H1 (cell line): Measurements from ENCODE around the gene C21orf58. TPM values are rescaled to one million over a fixed set of nuclear protein-coding genes. Genes with fewer than 3 reads are reported as not detected.

Experiments
- ASH2L ChIP-seq: fragments of 200-600, 300-600 bp; sonication (generic); IDR thresholded peaks from one replicate; pipeline ENCODE4 v1.7.1; 2017; ENCODE audit warnings: low read length
- CTBP2 ChIP-seq: IDR thresholded peaks from 2 replicates; pipeline ENCODE4 v1.7.0; 2011; ENCODE audit warnings: borderline replicate concordance, mild to moderate bottlenecking, moderate library complexity, mixed read lengths, low read length; ENCODE audit not compliant: insufficient read depth, insufficient read length
- TAF1 ChIP-seq: IDR thresholded peaks from 2 replicates; pipeline ENCODE4 v1.6.1; 2011; ENCODE audit warnings: mild to moderate bottlenecking, low read depth, low read length
- TAF7 ChIP-seq: optimal IDR thresholded peaks from 2 replicates; pipeline ENCODE3; 2011; ENCODE audit warnings: low read depth, mild to moderate bottlenecking, inconsistent platforms, low read length, moderate library complexity, borderline replicate concordance
- polyA plus RNA-seq, 7 experiments: library from polyadenylated mRNA; depleted of rRNA in 3 of 7; stranded (reverse) in 5 of 7; unstranded in 2 of 7; fragments of >200 nt in 5 of 7; fragments of 200-250 nt in 2 of 7; gene quantifications; 1 replicate in 5 of 7; 2 replicates in 1 of 7; 4 replicates in 1 of 7; pipeline versions ENCODE4 v1.2.1 to v1.2.3, GENCODE V29; 2011 to 2013; ENCODE audit warnings: missing spikeins in 2 of 7, mixed read lengths in 2 of 7
- total RNA-seq: library from RNA; stranded (reverse); fragmentation: NEBNext Ultra II Directional; extraction: Animal tissue kit (Norgen Biotek cat#: 25700); gene quantifications from 2 replicates; pipeline ENCODE4 v1.2.1, GENCODE V29; 2021
- TF ChIP-seq, protein P1 (sequence below), 3 experiments: IDR thresholded peaks; 1 replicate in 2 of 3; 2 replicates in 1 of 3; pipeline versions ENCODE4 v1.5.1 to v1.6.1; 2011; ENCODE audit warnings: low read length in 3 of 3, mild to moderate bottlenecking in 3 of 3, inconsistent platforms in 2 of 3, low read depth in 1 of 3, moderate library complexity in 1 of 3; ENCODE audit not compliant: insufficient read depth in 1 of 3; ENCODE audit errors: control extremely low read depth in 1 of 3
- TF ChIP-seq, protein P2 (sequence below): fragments of 300-600 bp; sonication (generic); IDR thresholded peaks from 2 replicates; pipeline ENCODE4 v1.7.1; 2012; ENCODE audit warnings: low read length, moderate library complexity, mild to moderate bottlenecking, inconsistent platforms; ENCODE audit not compliant: insufficient replicate concordance

Gene C21orf58
- total and polyA plus RNA-seq, 2 of the 8 experiments (the other 6 are each of a cell fraction or from before 2014, with no cell fraction given), result 13.8 to 26.1 TPM

DNA sequence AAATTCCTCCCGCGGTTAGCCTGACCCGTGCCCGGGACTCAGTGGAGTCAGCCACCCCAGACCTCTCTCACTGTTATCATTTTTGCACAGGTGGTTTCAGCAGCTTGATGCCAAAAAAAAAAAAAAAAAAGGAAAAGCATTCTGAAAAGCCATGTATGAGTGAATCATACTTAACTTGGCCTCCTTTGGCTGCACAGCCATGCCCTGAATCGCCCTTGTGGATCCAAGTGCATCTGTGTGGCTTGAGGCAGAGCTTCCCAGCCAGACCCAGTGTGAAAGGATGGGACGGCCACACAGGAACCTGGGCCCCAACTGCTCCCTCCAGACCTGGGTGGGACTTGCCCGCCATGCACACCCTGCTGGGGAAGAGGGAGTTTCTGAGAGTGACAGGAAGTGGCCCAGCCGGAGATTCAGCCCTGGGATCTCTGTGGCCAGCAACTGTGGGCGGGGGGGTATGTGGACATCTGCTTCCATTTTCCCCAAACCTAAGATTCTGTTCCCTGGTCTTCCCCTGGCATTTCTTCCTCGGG is 29.0 kb downstream of the C21orf58 start (continued):
- TF ChIP-seq, protein P1, sequence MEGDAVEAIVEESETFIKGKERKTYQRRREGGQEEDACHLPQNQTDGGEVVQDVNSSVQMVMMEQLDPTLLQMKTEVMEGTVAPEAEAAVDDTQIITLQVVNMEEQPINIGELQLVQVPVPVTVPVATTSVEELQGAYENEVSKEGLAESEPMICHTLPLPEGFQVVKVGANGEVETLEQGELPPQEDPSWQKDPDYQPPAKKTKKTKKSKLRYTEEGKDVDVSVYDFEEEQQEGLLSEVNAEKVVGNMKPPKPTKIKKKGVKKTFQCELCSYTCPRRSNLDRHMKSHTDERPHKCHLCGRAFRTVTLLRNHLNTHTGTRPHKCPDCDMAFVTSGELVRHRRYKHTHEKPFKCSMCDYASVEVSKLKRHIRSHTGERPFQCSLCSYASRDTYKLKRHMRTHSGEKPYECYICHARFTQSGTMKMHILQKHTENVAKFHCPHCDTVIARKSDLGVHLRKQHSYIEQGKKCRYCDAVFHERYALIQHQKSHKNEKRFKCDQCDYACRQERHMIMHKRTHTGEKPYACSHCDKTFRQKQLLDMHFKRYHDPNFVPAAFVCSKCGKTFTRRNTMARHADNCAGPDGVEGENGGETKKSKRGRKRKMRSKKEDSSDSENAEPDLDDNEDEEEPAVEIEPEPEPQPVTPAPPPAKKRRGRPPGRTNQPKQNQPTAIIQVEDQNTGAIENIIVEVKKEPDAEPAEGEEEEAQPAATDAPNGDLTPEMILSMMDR (IDR thresholded peaks at IDR 0.05; ENCODE audit: control extremely low read depth in 1 of 3, insufficient read depth in 1 of 3, low read depth in 1 of 3, low read length in 3 of 3), result no peak
- TF ChIP-seq TAF1 (no peak), TAF7 (no peak), CTBP2 (no peak), ASH2L (no peak)
- TF ChIP-seq, protein P2, sequence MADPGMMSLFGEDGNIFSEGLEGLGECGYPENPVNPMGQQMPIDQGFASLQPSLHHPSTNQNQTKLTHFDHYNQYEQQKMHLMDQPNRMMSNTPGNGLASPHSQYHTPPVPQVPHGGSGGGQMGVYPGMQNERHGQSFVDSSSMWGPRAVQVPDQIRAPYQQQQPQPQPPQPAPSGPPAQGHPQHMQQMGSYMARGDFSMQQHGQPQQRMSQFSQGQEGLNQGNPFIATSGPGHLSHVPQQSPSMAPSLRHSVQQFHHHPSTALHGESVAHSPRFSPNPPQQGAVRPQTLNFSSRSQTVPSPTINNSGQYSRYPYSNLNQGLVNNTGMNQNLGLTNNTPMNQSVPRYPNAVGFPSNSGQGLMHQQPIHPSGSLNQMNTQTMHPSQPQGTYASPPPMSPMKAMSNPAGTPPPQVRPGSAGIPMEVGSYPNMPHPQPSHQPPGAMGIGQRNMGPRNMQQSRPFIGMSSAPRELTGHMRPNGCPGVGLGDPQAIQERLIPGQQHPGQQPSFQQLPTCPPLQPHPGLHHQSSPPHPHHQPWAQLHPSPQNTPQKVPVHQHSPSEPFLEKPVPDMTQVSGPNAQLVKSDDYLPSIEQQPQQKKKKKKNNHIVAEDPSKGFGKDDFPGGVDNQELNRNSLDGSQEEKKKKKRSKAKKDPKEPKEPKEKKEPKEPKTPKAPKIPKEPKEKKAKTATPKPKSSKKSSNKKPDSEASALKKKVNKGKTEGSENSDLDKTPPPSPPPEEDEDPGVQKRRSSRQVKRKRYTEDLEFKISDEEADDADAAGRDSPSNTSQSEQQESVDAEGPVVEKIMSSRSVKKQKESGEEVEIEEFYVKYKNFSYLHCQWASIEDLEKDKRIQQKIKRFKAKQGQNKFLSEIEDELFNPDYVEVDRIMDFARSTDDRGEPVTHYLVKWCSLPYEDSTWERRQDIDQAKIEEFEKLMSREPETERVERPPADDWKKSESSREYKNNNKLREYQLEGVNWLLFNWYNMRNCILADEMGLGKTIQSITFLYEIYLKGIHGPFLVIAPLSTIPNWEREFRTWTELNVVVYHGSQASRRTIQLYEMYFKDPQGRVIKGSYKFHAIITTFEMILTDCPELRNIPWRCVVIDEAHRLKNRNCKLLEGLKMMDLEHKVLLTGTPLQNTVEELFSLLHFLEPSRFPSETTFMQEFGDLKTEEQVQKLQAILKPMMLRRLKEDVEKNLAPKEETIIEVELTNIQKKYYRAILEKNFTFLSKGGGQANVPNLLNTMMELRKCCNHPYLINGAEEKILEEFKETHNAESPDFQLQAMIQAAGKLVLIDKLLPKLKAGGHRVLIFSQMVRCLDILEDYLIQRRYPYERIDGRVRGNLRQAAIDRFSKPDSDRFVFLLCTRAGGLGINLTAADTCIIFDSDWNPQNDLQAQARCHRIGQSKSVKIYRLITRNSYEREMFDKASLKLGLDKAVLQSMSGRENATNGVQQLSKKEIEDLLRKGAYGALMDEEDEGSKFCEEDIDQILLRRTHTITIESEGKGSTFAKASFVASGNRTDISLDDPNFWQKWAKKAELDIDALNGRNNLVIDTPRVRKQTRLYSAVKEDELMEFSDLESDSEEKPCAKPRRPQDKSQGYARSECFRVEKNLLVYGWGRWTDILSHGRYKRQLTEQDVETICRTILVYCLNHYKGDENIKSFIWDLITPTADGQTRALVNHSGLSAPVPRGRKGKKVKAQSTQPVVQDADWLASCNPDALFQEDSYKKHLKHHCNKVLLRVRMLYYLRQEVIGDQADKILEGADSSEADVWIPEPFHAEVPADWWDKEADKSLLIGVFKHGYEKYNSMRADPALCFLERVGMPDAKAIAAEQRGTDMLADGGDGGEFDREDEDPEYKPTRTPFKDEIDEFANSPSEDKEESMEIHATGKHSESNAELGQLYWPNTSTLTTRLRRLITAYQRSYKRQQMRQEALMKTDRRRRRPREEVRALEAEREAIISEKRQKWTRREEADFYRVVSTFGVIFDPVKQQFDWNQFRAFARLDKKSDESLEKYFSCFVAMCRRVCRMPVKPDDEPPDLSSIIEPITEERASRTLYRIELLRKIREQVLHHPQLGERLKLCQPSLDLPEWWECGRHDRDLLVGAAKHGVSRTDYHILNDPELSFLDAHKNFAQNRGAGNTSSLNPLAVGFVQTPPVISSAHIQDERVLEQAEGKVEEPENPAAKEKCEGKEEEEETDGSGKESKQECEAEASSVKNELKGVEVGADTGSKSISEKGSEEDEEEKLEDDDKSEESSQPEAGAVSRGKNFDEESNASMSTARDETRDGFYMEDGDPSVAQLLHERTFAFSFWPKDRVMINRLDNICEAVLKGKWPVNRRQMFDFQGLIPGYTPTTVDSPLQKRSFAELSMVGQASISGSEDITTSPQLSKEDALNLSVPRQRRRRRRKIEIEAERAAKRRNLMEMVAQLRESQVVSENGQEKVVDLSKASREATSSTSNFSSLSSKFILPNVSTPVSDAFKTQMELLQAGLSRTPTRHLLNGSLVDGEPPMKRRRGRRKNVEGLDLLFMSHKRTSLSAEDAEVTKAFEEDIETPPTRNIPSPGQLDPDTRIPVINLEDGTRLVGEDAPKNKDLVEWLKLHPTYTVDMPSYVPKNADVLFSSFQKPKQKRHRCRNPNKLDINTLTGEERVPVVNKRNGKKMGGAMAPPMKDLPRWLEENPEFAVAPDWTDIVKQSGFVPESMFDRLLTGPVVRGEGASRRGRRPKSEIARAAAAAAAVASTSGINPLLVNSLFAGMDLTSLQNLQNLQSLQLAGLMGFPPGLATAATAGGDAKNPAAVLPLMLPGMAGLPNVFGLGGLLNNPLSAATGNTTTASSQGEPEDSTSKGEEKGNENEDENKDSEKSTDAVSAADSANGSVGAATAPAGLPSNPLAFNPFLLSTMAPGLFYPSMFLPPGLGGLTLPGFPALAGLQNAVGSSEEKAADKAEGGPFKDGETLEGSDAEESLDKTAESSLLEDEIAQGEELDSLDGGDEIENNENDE, result no peak
